HepG2 (cell line): ENCODE results near the gene TMEM252. TPM values are rescaled to one million over a fixed set of nuclear protein-coding genes. Genes with fewer than 3 reads are reported as not detected.

ENCODE experiments used
- FLYWCH1 ChIP-seq: sonication (generic); formaldehyde crosslinking; IDR thresholded peaks from 2 replicates; pipeline ENCODE4 v1.8.1; 2023; ENCODE audit warnings: mild to moderate bottlenecking, missing genetic modification reagents
- HOXA7 ChIP-seq: sonication (generic); formaldehyde crosslinking; IDR thresholded peaks from 2 replicates; pipeline ENCODE4 v1.8.1; 2022; ENCODE audit warnings: mild to moderate bottlenecking, missing genetic modification reagents, moderate library complexity
- KLF9 ChIP-seq: IDR thresholded peaks from 2 replicates; pipeline ENCODE4 v1.6.1; 2016; ENCODE audit warnings: low read depth
- MBD4 ChIP-seq: IDR thresholded peaks from 2 replicates; pipeline ENCODE4 v1.6.1; 2012; ENCODE audit warnings: low read length, inconsistent platforms, borderline replicate concordance
- ZNF333 ChIP-seq: sonication (generic); formaldehyde crosslinking; IDR thresholded peaks from 2 replicates; pipeline ENCODE4 v1.4.0; 2020; ENCODE audit warnings: mild to moderate bottlenecking, missing genetic modification reagents, borderline replicate concordance
- ZNF468 ChIP-seq: sonication (generic); formaldehyde crosslinking; IDR thresholded peaks from 2 replicates; pipeline ENCODE4 v1.8.0; 2022; ENCODE audit warnings: mild to moderate bottlenecking, moderate library complexity, missing genetic modification reagents
- ZNF775 ChIP-seq: sonication (generic); formaldehyde crosslinking; IDR thresholded peaks from 2 replicates; pipeline ENCODE4 v1.4.0; 2020; ENCODE audit warnings: missing genetic modification reagents, mild to moderate bottlenecking, moderate library complexity, borderline replicate concordance
- ZNF83 ChIP-seq: sonication (generic); formaldehyde crosslinking; IDR thresholded peaks from 2 replicates; pipeline ENCODE4 v1.4.0; 2020; ENCODE audit warnings: missing genetic modification reagents, mild to moderate bottlenecking, borderline replicate concordance
- polyA plus RNA-seq, 8 experiments: library from polyadenylated mRNA; depleted of rRNA in 3 of 8; stranded (reverse) in 7 of 8; unstranded in 1 of 8; fragments of >200 nt; fragmentation: Illumina TruSeq in 4 of 8; extraction: Trizol in 4 of 8; gene quantifications; 2 replicates each; pipeline versions ENCODE4 v1.2.1 to v1.2.3, GENCODE V29; 2011 to 2016; ENCODE audit warnings: low read depth in 4 of 8, missing spikeins in 1 of 8, mixed read lengths in 1 of 8; ENCODE audit not compliant: insufficient read depth in 1 of 8
- total RNA-seq, 5 experiments: library from RNA; depleted of rRNA; stranded (reverse); fragments of >200 nt; fragmentation: Illumina TruSeq; extraction: Trizol; gene quantifications; 2 replicates each; pipeline ENCODE4 v1.2.3, GENCODE V29; 2016; ENCODE audit warnings: low read depth in 1 of 5
- TF ChIP-seq, protein P1 (sequence below): sonication (generic); formaldehyde crosslinking; IDR thresholded peaks from 2 replicates; pipeline ENCODE4 v1.4.0; 2020; ENCODE audit warnings: missing genetic modification reagents, mild to moderate bottlenecking, borderline replicate concordance
- TF ChIP-seq, protein P2 (sequence below): sonication (generic); formaldehyde crosslinking; IDR thresholded peaks from 2 replicates; pipeline ENCODE4 v1.4.0; 2020; ENCODE audit warnings: missing genetic modification reagents
- TF ChIP-seq, protein P3 (sequence below): sonication (generic); formaldehyde crosslinking; IDR thresholded peaks from 2 replicates; pipeline ENCODE4 v1.4.0; 2020; ENCODE audit warnings: mild to moderate bottlenecking, missing genetic modification reagents
- TF ChIP-seq, protein P4 (sequence below): IDR thresholded peaks from 2 replicates; pipeline ENCODE4 v1.6.1; 2016; ENCODE audit warnings: mild to moderate bottlenecking, missing biosample characterization, missing genetic modification reagents
- TF ChIP-seq, protein P5 (sequence below): sonication (generic); formaldehyde crosslinking; IDR thresholded peaks from 2 replicates; pipeline ENCODE4 v1.5.0; 2020; ENCODE audit warnings: missing genetic modification reagents

Gene TMEM252
- total and polyA plus RNA-seq, 2 of the 13 experiments (the other 11 are each of a cell fraction or from before 2014, with no cell fraction given), result not detected

DNA sequence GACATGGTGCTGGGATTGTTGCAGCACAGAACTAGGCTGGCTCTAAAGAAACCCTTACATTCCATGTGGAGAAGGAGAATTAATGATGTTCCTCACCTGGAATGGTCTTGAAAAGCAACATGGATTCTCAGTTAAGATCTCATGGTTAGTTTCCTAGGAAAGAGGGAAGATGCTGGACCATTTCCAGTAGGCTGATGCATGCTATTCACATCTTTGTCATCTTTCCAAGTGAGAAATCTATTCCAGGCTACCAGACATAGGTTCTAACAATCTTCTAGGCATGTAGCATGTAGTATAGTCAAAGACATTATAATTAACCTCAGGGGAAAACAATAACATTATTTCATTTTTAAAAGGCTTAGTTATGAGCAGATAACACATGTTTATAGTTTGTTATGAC is 44.3 kb downstream of the TMEM252 start (continued):
- TF ChIP-seq, protein P1, sequence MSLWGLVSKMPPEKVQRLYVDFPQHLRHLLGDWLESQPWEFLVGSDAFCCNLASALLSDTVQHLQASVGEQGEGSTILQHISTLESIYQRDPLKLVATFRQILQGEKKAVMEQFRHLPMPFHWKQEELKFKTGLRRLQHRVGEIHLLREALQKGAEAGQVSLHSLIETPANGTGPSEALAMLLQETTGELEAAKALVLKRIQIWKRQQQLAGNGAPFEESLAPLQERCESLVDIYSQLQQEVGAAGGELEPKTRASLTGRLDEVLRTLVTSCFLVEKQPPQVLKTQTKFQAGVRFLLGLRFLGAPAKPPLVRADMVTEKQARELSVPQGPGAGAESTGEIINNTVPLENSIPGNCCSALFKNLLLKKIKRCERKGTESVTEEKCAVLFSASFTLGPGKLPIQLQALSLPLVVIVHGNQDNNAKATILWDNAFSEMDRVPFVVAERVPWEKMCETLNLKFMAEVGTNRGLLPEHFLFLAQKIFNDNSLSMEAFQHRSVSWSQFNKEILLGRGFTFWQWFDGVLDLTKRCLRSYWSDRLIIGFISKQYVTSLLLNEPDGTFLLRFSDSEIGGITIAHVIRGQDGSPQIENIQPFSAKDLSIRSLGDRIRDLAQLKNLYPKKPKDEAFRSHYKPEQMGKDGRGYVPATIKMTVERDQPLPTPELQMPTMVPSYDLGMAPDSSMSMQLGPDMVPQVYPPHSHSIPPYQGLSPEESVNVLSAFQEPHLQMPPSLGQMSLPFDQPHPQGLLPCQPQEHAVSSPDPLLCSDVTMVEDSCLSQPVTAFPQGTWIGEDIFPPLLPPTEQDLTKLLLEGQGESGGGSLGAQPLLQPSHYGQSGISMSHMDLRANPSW, result no peak
- TF ChIP-seq ZNF775 (CRISPR knock-in tag) (no peak), ZNF468 (CRISPR knock-in tag) (no peak), ZNF83 (no peak), MBD4 (no peak), FLYWCH1 (CRISPR knock-in tag) (no peak), HOXA7 (CRISPR knock-in tag) (no peak), KLF9 (CRISPR knock-in tag) (no peak), ZNF333 (CRISPR knock-in tag) (no peak)
- TF ChIP-seq, protein P2, sequence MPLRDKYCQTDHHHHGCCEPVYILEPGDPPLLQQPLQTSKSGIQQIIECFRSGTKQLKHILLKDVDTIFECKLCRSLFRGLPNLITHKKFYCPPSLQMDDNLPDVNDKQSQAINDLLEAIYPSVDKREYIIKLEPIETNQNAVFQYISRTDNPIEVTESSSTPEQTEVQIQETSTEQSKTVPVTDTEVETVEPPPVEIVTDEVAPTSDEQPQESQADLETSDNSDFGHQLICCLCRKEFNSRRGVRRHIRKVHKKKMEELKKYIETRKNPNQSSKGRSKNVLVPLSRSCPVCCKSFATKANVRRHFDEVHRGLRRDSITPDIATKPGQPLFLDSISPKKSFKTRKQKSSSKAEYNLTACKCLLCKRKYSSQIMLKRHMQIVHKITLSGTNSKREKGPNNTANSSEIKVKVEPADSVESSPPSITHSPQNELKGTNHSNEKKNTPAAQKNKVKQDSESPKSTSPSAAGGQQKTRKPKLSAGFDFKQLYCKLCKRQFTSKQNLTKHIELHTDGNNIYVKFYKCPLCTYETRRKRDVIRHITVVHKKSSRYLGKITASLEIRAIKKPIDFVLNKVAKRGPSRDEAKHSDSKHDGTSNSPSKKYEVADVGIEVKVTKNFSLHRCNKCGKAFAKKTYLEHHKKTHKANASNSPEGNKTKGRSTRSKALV (CRISPR knock-in tag), result no peak
- TF ChIP-seq, protein P3, sequence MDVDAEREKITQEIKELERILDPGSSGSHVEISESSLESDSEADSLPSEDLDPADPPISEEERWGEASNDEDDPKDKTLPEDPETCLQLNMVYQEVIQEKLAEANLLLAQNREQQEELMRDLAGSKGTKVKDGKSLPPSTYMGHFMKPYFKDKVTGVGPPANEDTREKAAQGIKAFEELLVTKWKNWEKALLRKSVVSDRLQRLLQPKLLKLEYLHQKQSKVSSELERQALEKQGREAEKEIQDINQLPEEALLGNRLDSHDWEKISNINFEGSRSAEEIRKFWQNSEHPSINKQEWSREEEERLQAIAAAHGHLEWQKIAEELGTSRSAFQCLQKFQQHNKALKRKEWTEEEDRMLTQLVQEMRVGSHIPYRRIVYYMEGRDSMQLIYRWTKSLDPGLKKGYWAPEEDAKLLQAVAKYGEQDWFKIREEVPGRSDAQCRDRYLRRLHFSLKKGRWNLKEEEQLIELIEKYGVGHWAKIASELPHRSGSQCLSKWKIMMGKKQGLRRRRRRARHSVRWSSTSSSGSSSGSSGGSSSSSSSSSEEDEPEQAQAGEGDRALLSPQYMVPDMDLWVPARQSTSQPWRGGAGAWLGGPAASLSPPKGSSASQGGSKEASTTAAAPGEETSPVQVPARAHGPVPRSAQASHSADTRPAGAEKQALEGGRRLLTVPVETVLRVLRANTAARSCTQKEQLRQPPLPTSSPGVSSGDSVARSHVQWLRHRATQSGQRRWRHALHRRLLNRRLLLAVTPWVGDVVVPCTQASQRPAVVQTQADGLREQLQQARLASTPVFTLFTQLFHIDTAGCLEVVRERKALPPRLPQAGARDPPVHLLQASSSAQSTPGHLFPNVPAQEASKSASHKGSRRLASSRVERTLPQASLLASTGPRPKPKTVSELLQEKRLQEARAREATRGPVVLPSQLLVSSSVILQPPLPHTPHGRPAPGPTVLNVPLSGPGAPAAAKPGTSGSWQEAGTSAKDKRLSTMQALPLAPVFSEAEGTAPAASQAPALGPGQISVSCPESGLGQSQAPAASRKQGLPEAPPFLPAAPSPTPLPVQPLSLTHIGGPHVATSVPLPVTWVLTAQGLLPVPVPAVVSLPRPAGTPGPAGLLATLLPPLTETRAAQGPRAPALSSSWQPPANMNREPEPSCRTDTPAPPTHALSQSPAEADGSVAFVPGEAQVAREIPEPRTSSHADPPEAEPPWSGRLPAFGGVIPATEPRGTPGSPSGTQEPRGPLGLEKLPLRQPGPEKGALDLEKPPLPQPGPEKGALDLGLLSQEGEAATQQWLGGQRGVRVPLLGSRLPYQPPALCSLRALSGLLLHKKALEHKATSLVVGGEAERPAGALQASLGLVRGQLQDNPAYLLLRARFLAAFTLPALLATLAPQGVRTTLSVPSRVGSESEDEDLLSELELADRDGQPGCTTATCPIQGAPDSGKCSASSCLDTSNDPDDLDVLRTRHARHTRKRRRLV, result no peak
- TF ChIP-seq, protein P4, sequence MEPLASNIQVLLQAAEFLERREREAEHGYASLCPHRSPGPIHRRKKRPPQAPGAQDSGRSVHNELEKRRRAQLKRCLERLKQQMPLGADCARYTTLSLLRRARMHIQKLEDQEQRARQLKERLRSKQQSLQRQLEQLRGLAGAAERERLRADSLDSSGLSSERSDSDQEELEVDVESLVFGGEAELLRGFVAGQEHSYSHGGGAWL, result no peak
- TF ChIP-seq, protein P5, sequence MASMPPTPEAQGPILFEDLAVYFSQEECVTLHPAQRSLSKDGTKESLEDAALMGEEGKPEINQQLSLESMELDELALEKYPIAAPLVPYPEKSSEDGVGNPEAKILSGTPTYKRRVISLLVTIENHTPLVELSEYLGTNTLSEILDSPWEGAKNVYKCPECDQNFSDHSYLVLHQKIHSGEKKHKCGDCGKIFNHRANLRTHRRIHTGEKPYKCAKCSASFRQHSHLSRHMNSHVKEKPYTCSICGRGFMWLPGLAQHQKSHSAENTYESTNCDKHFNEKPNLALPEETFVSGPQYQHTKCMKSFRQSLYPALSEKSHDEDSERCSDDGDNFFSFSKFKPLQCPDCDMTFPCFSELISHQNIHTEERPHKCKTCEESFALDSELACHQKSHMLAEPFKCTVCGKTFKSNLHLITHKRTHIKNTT (CRISPR knock-in tag), result no peak
